Measurements from ENCODE around the gene RAB7A.

Gene RAB7A

GRCh38 chr3:128794067-128794768 is 68.2 kb downstream of the RAB7A start:
- no peak for DNase-seq

- peak; percentile 31 for DNase-seq
Measured at GRCh38 chr3:128794770-128795649, 69.0 kb downstream of the RAB7A start.

- no peak for DNase-seq
Measured at GRCh38 chr3:128799653-128800052, 73.7 kb downstream of the RAB7A start.

GRCh38 chr3:128800241-128801187 is 74.5 kb downstream of the RAB7A start:
- DNase-seq, result no peak

- no peak for DNase-seq
Measured at GRCh38 chr3:128801779-128802380, 75.9 kb downstream of the RAB7A start.

- no peak for DNase-seq
Measured at GRCh38 chr3:128803307-128803706, 77.3 kb downstream of the RAB7A start.

GRCh38 chr3:128804017-128804810 is 78.2 kb downstream of the RAB7A start:
- no peak for DNase-seq

GRCh38 chr3:128804811-128805155 is 78.8 kb downstream of the RAB7A start:
- no peak for DNase-seq

GRCh38 chr3:128805772-128806171 is 79.8 kb downstream of the RAB7A start:
- no peak for DNase-seq

GRCh38 chr3:128806588-128806987 is 80.6 kb downstream of the RAB7A start:
- no peak for DNase-seq

- no peak for DNase-seq
Measured at GRCh38 chr3:128807186-128807830, 81.3 kb downstream of the RAB7A start.

- DNase-seq, result no peak
Measured at GRCh38 chr3:128808672-128809071, 82.7 kb downstream of the RAB7A start.

- DNase-seq, result no peak
Measured at GRCh38 chr3:128813097-128813496, 87.1 kb downstream of the RAB7A start.

- no peak for DNase-seq
Measured at GRCh38 chr3:128814060-128814459, 88.1 kb downstream of the RAB7A start.

- DNase-seq, result no peak
Measured at GRCh38 chr3:128814519-128815317, 88.7 kb downstream of the RAB7A start.

GRCh38 chr3:128815318-128816064 is 89.5 kb downstream of the RAB7A start:
- no peak for DNase-seq

- no peak for DNase-seq
Measured at GRCh38 chr3:128818186-128818787, 92.3 kb downstream of the RAB7A start.

- no peak for DNase-seq
Measured at GRCh38 chr3:128820252-128820839, 94.4 kb downstream of the RAB7A start.

GRCh38 chr3:128823008-128823407 is 97.0 kb downstream of the RAB7A start:
- no peak for DNase-seq

All from DMS153 (cell line).